SK-N-MC (cell line): ENCODE data around the gene ERLEC1.

Experiments used
- EZH2 ChIP-seq: fragments of 200-600 bp; sonication (generic); IDR thresholded peaks from one replicate; pipeline ENCODE4 v1.6.1; 2017; ENCODE audit warnings: antibody characterized with exemption
- POLR2AphosphoS5 ChIP-seq: IDR thresholded peaks from 2 replicates; pipeline ENCODE4 v1.6.1; 2012; ENCODE audit warnings: mild to moderate bottlenecking, low read depth, low read length, borderline replicate concordance

DNA sequence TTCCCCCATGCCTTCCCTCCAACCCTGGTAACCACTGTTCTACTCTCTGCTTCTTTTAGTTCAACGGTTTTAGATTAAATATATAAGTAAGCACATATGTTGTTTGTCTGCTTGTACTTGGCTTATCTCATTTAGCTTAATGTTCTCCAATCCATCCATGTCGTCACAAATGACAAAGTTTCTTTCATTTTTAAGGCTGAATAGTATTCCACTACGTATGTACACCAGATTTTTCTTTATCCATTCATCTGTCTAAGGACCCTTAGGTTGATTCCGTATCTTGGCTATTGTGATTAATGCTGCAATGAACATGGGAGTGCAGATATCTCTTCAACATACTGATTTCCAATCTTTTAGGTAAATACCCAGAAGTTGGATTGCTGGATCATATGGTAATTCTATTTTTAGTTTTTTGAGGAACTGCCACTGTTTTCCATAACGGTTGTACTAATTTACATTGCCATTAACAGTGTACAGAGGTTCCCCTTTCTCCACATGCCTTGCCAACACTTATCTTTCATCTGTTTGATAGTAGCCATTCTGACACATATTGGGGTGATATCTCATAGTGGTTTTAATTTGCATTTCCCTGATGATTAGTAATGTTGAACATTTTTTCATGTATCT, 8.2 kb upstream of the ERLEC1 start:
- TF ChIP-seq POLR2AphosphoS5 (no peak), EZH2 (no peak)
